GM19023 (cell line): ENCODE data around the gene TMEM161A.
"Not testable (repeated sequence)": the region's sequence is repeated elsewhere in the genome, so short reads cannot be mapped to it uniquely, and the experiment has no call there.

Experiments used
- ATAC-seq: cut with Tn5 transposase; IDR thresholded peaks from one replicate; pipeline ENCODE4 v1.9.1; 2021; ENCODE audit warnings: mild to moderate bottlenecking, moderate library complexity; ENCODE audit not compliant: unreplicated experiment

The TMEM161A gene

GRCh38 chr19:19155495-19156219 lies 17.4 kb upstream of the TMEM161A start:
- peak; percentile 69 for ATAC-seq

- no peak for ATAC-seq
Observed at GRCh38 chr19:19154768-19155494, 16.7 kb upstream of the TMEM161A start.

- ATAC-seq = no peak
Observed at GRCh38 chr19:19152668-19153384, 14.5 kb upstream of the TMEM161A start.

- peak; percentile 47 for ATAC-seq
Observed at GRCh38 chr19:19151418-19151817, 13.1 kb upstream of the TMEM161A start.

GRCh38 chr19:19149435-19149834 lies 11.2 kb upstream of the TMEM161A start:
- no peak for ATAC-seq

GRCh38 chr19:19148504-19148903 lies 10.2 kb upstream of the TMEM161A start:
- not testable (repeated sequence) for ATAC-seq

GRCh38 chr19:19147344-19147743 lies 9.1 kb upstream of the TMEM161A start:
- no peak for ATAC-seq

- ATAC-seq = no peak
Observed at GRCh38 chr19:19146865-19147264, 8.6 kb upstream of the TMEM161A start.

- ATAC-seq = no peak
Observed at GRCh38 chr19:19145684-19146608, 7.7 kb upstream of the TMEM161A start.

- ATAC-seq = no peak
Observed at GRCh38 chr19:19145281-19145680, 7.0 kb upstream of the TMEM161A start.

- no peak for ATAC-seq
Observed at GRCh38 chr19:19142347-19142746, 4.1 kb upstream of the TMEM161A start.

- no peak for ATAC-seq
Observed at GRCh38 chr19:19140476-19140875, 2.2 kb upstream of the TMEM161A start.

- ATAC-seq = no peak
Observed at GRCh38 chr19:19139876-19140229, 1.6 kb upstream of the TMEM161A start.

GRCh38 chr19:19137556-19138108 lies 646 bp downstream of the TMEM161A start:
- ATAC-seq = no peak

GRCh38 chr19:19135713-19136112 lies 2.6 kb downstream of the TMEM161A start:
- ATAC-seq = not testable (repeated sequence)

GRCh38 chr19:19134687-19135158 lies 3.6 kb downstream of the TMEM161A start:
- no peak for ATAC-seq

GRCh38 chr19:19133985-19134384 lies 4.3 kb downstream of the TMEM161A start:
- no peak for ATAC-seq

GRCh38 chr19:19132912-19133311 lies 5.4 kb downstream of the TMEM161A start:
- ATAC-seq = no peak

GRCh38 chr19:19131989-19132388 lies 6.3 kb downstream of the TMEM161A start:
- ATAC-seq = no peak

GRCh38 chr19:19126102-19126501 lies 12.2 kb downstream of the TMEM161A start:
- ATAC-seq = no peak
